GM21447 (cell line): Measurements from ENCODE around the gene CPN1.

Experiments
- ATAC-seq: cut with Tn5 transposase; IDR thresholded peaks from one replicate; pipeline ENCODE4 v1.9.1; 2021; ENCODE audit not compliant: unreplicated experiment

Gene CPN1

DNA sequence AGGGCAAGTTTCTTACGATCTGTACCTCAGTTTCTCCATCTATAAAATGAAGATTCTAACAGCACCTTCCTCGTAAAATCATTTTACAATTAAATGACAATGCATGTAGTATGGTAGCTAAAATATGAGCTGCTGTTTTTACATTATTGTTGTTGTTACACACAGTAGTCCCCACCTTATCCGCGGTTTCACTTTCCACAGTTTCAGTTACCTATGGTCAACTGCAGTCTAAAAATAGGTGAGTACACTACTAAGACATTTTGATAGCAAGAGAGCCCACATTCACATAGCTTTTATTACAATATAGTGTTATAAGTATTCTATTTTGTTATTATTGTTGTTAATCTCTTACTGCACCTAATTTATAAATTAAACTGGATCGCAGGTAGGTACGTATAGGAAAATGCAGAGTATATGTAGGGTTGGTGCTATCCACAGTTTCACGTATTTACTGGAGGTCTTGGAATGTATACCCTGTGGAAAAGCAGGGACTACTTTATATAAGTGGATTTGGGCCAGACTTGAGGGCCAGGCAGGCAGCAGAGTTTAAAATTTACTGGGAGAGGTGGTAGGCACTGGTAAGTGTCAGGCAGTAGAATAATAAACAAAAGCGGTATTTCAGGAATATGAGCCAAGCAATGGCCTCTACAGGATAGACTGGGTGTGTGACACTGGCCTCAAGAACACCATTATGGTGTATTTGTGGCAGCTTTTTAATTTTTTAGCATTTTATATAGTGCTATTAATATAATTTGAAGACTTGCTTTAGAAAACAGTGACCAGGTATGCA is 82.2 kb downstream of the CPN1 start:
- no peak for ATAC-seq

DNA sequence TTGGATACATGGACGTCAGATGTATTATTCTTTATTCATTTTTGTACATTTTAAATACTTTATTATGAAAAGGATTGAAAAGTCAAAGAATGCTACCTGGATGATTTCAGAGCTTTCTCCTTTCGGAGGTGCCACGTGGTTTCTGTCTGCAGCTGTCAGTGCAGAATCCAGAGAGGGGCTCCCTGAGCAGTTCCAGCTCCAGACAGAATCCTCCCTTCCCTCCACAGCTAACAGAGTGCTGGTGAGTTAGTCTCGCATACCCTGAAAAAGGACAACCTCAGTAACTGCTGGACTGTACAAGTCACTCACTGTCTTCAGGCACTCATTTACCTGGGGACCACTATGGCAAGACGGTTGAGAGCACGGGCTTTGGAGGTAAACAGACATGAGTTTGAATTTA is 82.8 kb downstream of the CPN1 start:
- no peak for ATAC-seq

GRCh38 chr10:99996671-99997648 is 84.7 kb downstream of the CPN1 start:
- no peak for ATAC-seq

DNA sequence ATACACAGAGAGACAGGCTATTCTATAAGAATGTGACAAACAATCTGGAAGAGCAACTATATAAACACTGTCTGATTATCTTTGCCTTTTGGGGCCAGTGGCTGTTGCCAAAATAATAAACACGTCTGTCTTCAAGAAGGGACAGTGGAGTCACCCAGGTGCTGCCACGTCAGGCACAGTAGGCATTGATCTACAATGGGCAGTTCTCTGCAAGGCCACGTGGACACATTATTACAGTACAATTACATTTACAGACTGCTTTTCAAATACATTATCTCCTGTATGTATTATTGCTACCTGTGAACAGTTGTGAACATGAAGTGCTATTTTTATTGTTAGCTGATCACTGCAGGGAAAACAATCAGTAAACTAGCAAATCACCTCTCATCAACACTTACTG is 86.0 kb downstream of the CPN1 start:
- no peak for ATAC-seq

DNA sequence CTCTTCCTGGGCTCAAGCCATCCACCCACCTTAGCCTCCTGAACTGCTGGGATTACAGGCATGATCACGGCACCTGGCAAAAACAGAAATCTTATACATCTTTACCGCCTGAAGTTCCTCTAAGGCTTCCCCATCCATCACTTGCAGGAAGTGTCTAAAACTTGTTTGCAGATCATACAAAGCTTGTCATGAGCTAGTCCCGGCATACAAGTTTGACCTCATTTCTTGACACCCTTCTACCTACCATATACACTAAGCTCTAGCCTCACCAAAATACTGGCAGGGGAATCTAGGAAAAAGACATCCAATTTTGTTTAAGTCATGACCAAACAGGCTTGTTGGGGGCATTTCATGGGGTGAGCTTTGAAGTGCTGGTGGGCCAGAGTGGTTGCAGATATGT is 86.4 kb downstream of the CPN1 start:
- ATAC-seq, result no peak

- ATAC-seq, result no peak
These were observed 86.9 kb downstream of the CPN1 start for GRCh38 chr10:99994801-99995200.

GRCh38 chr10:99993701-99994689 is 87.7 kb downstream of the CPN1 start:
- ATAC-seq, result peak; percentile 89
